Osteoblast (primary cell): ENCODE measurements around the gene REXO4. TPM values are rescaled to one million over a fixed set of nuclear protein-coding genes. Genes with fewer than 3 reads are reported as not detected.
A peak's percentile ranks its signal among the peaks of the same experiment; 100 is the strongest.

ENCODE experiments used
- DNase-seq: peaks from one replicate; pipeline ENCODE4 v3.0.0; 2011; ENCODE audit warnings: low spot score, mixed read lengths; ENCODE audit not compliant: insufficient read length; ENCODE audit errors: missing footprints
- H2AFZ ChIP-seq: 2 replicates; pipeline ENCODE4 v1.6.0; 2011; ENCODE audit warnings: mild to moderate bottlenecking, low read length
- H3K27ac ChIP-seq: 2 replicates; pipeline ENCODE4 v1.5.1; 2011; ENCODE audit warnings: mild to moderate bottlenecking, low read depth, low read length, moderate library complexity
- H3K27me3 ChIP-seq: 2 replicates; pipeline ENCODE4 v1.6.0; 2012; ENCODE audit warnings: mild to moderate bottlenecking, control low read depth, inconsistent platforms, low read length, moderate library complexity; ENCODE audit not compliant: insufficient read depth
- H3K36me3 ChIP-seq: 2 replicates; pipeline ENCODE4 v1.5.1; 2011; ENCODE audit warnings: mild to moderate bottlenecking, low read length, control low read depth, moderate library complexity; ENCODE audit not compliant: insufficient read depth
- H3K4me1 ChIP-seq: 2 replicates; pipeline ENCODE4 v1.5.1; 2011; ENCODE audit warnings: mild to moderate bottlenecking, low read length, control low read depth, moderate library complexity; ENCODE audit not compliant: insufficient read depth
- H3K4me2 ChIP-seq: 2 replicates; pipeline ENCODE4 v1.6.0; 2011; ENCODE audit warnings: mild to moderate bottlenecking, low read length; ENCODE audit not compliant: insufficient read depth
- H3K4me3 ChIP-seq: fragments of 200-600 bp; sonication (generic); 3 replicates; pipeline ENCODE4 v1.5.1; 2012; ENCODE audit warnings: mild to moderate bottlenecking, low read length, inconsistent platforms; ENCODE audit not compliant: insufficient read depth
- H3K79me2 ChIP-seq: 2 replicates; pipeline ENCODE4 v1.6.0; 2012; ENCODE audit warnings: mild to moderate bottlenecking, low read length, control low read depth, inconsistent platforms; ENCODE audit not compliant: insufficient read depth
- H3K9me3 ChIP-seq: 2 replicates; pipeline ENCODE4 v1.5.1; 2011; ENCODE audit warnings: low read depth, low read length, control low read depth
- H4K20me1 ChIP-seq: 2 replicates; pipeline ENCODE4 v1.6.0; 2012; ENCODE audit warnings: mild to moderate bottlenecking, low read length, control low read depth; ENCODE audit not compliant: insufficient read depth
- CTCF ChIP-seq: IDR thresholded peaks from 2 replicates; pipeline ENCODE4 v1.5.1; 2011; ENCODE audit warnings: mild to moderate bottlenecking, low read depth, low read length, moderate library complexity; ENCODE audit errors: extremely low read depth
- total RNA-seq: library from RNA; depleted of rRNA; stranded (reverse); fragments of >200 nt; gene quantifications from 2 replicates; pipeline ENCODE4 v1.2.3, GENCODE V29; 2012

The REXO4 gene
- total RNA-seq, 1 donor, result 11.9 TPM

- Histone ChIP-seq H3K27me3 (peaks cover 8% of the 10 kb centered on the region), H3K79me2 (no peaks in the 10 kb centered on the region), H3K27ac (no peak overlapping the region), H3K4me3 (no peak overlapping the region), H3K36me3 (no peaks in the 10 kb centered on the region), H4K20me1 (no peaks in the 10 kb centered on the region), H2AFZ (no peak overlapping the region), H3K9me3 (no peaks in the 10 kb centered on the region), H3K4me1 (no peaks in the 10 kb centered on the region), H3K4me2 (no peak overlapping the region)
- no peak for TF ChIP-seq CTCF
- peak; percentile 77 for DNase-seq
These were observed 28.2 kb downstream of the REXO4 start for GRCh38 chr9:133389562-133389961.

GRCh38 chr9:133389025-133389557 is 28.7 kb downstream of the REXO4 start:
- H3K36me3 ChIP-seq, result no peaks in the 10 kb centered on the region
- no peak overlapping the region for H2AFZ ChIP-seq
- peaks cover 3% of the 10 kb centered on the region for H3K27me3 ChIP-seq
- no peak overlapping the region for H3K27ac ChIP-seq
- no peaks in the 10 kb centered on the region for H3K9me3 ChIP-seq
- DNase-seq, result peak; percentile 68
- no peaks in the 10 kb centered on the region for H3K4me1 ChIP-seq
- no peak for TF ChIP-seq CTCF
- no peaks in the 10 kb centered on the region for H3K79me2 ChIP-seq
- no peaks in the 10 kb centered on the region for H4K20me1 ChIP-seq
- no peak overlapping the region for H3K4me2 ChIP-seq
- H3K4me3 ChIP-seq, result no peak overlapping the region

- Histone ChIP-seq H3K9me3 (no peaks in the 10 kb centered on the region), H3K36me3 (no peaks in the 10 kb centered on the region), H3K4me1 (no peaks in the 10 kb centered on the region), H3K27ac (no peak overlapping the region), H3K79me2 (no peaks in the 10 kb centered on the region), H4K20me1 (no peaks in the 10 kb centered on the region), H3K4me3 (no peak overlapping the region), H3K4me2 (no peak overlapping the region), H3K27me3 (no peaks in the 10 kb centered on the region), H2AFZ (no peak overlapping the region)
- no peak for TF ChIP-seq CTCF
- DNase-seq, result peak; percentile 27
These were observed 30.1 kb downstream of the REXO4 start for GRCh38 chr9:133387680-133388079.

- Histone ChIP-seq H3K4me1 (no peaks in the 10 kb centered on the region), H3K27ac (no peak overlapping the region), H3K36me3 (no peaks in the 10 kb centered on the region), H3K79me2 (no peaks in the 10 kb centered on the region), H4K20me1 (no peaks in the 10 kb centered on the region), H3K27me3 (no peaks in the 10 kb centered on the region), H3K9me3 (no peaks in the 10 kb centered on the region), H3K4me2 (no peak overlapping the region), H3K4me3 (no peak overlapping the region), H2AFZ (no peak overlapping the region)
- peak; percentile 41 for DNase-seq
- no peak for TF ChIP-seq CTCF
These were observed 31.5 kb downstream of the REXO4 start for GRCh38 chr9:133386338-133386737.
